ENCODE data around the gene TMEM145.

DNA sequence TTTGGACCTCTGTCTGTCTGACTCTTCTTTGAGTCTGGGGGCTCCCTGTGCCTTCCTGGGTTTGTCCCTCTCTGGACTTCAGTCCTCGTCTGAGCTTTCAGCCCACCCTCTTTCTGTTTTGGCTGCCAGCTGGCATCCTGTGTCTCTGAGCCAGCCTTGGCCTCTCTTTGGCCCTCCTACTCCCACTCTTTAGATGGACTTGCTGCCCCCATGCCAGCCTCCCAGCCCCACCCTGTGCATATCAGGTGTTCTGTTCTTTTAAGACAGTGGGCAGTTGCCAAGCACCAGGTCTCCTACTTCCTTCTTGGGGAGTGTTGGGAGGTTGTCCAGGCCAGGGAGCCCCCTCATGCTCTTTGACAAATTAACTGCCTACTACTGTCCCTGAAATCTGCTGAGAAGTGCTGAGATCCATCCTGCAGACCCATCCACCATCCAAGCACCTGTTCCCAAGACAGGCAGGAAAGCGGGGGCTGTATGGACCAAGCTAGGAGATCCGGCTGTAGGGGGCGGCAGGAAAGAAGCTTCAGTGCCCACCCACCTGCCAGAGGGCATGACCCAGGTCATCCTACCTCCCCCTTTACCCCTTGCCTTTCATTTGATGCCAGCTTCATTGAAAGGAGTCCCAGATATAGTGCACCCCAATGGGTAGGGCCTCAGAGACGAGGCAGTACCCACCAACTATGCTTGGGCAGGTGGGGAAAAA is 34.5 kb upstream of the TMEM145 start:
- TF ChIP-seq RAD21 (IDR thresholded peaks at IDR 0.05; ENCODE audit: low read depth) (no peak), TAF1 (IDR thresholded peaks at IDR 0.05; ENCODE audit: low read depth) (no peak), CREB1 (IDR thresholded peaks at IDR 0.05; ENCODE audit: low read depth) (no peak), EP300 (IDR thresholded peaks at IDR 0.05; ENCODE audit: borderline replicate concordance) (no peak), CEBPB (IDR thresholded peaks at IDR 0.05) (no peak), EGR1 (IDR thresholded peaks at IDR 0.05) (no peak), TCF12 (IDR thresholded peaks at IDR 0.05; ENCODE audit: low read depth) (no peak)
- TF ChIP-seq, protein P1, sequence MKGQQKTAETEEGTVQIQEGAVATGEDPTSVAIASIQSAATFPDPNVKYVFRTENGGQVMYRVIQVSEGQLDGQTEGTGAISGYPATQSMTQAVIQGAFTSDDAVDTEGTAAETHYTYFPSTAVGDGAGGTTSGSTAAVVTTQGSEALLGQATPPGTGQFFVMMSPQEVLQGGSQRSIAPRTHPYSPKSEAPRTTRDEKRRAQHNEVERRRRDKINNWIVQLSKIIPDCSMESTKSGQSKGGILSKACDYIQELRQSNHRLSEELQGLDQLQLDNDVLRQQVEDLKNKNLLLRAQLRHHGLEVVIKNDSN (IDR thresholded peaks at IDR 0.05), result no peak
- TF ChIP-seq, protein P2, sequence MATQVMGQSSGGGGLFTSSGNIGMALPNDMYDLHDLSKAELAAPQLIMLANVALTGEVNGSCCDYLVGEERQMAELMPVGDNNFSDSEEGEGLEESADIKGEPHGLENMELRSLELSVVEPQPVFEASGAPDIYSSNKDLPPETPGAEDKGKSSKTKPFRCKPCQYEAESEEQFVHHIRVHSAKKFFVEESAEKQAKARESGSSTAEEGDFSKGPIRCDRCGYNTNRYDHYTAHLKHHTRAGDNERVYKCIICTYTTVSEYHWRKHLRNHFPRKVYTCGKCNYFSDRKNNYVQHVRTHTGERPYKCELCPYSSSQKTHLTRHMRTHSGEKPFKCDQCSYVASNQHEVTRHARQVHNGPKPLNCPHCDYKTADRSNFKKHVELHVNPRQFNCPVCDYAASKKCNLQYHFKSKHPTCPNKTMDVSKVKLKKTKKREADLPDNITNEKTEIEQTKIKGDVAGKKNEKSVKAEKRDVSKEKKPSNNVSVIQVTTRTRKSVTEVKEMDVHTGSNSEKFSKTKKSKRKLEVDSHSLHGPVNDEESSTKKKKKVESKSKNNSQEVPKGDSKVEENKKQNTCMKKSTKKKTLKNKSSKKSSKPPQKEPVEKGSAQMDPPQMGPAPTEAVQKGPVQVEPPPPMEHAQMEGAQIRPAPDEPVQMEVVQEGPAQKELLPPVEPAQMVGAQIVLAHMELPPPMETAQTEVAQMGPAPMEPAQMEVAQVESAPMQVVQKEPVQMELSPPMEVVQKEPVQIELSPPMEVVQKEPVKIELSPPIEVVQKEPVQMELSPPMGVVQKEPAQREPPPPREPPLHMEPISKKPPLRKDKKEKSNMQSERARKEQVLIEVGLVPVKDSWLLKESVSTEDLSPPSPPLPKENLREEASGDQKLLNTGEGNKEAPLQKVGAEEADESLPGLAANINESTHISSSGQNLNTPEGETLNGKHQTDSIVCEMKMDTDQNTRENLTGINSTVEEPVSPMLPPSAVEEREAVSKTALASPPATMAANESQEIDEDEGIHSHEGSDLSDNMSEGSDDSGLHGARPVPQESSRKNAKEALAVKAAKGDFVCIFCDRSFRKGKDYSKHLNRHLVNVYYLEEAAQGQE (IDR thresholded peaks at IDR 0.05; ENCODE audit: low read depth), result no peak
- TF ChIP-seq, protein P3, sequence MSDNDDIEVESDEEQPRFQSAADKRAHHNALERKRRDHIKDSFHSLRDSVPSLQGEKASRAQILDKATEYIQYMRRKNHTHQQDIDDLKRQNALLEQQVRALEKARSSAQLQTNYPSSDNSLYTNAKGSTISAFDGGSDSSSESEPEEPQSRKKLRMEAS (IDR thresholded peaks at IDR 0.05), result no peak
